IMR-90 (cell line): Measurements from ENCODE around the gene GREB1L. TPM values are rescaled to one million over a fixed set of nuclear protein-coding genes. Genes with fewer than 3 reads are reported as not detected.
A peak's percentile ranks its signal among the peaks of the same experiment; 100 is the strongest.

Source experiments
- ATAC-seq: fragments of 200-7000 bp; cut with Tn5 transposase; 2 replicates; pipeline ENCODE4 v1.9.1; 2020; ENCODE audit warnings: low read depth, mild to moderate bottlenecking, moderate library complexity
- BruUV-seq: library from RNA; stranded (reverse); fragments of 400-500 nt; replicated peaks from 2 replicates; lab custom pipeline; 2021; lab: Mats Ljungman, UMichigan
- CTCF ChIA-PET: fragments of 300-600 bp; formaldehyde crosslinking; extraction: SDS; loops from one replicate; lab custom pipeline; 2021; ENCODE audit warnings: antibody characterized with exemption; lab: Yijun Ruan, JAX
- POLR2A ChIA-PET: fragments of 300-600 bp; sonication (Branson Sonifier 250); formaldehyde crosslinking; loops from one replicate; lab custom pipeline; 2022; ENCODE audit warnings: antibody characterized with exemption; ENCODE audit not compliant: unreplicated experiment; lab: Charles Lee
- DNase-seq: peaks from one replicate; pipeline ENCODE4 v3.0.0; 2013
- H2AFZ ChIP-seq: replicated peaks from 2 replicates; pipeline ENCODE3; 2013; ENCODE audit warnings: low read length, mild to moderate bottlenecking; ENCODE audit not compliant: poor library complexity
- H2AK5ac ChIP-seq: 2 replicates; pipeline ENCODE4 v1.6.1; 2013; ENCODE audit warnings: low read depth, low read length, inconsistent platforms
- H2AK9ac ChIP-seq: replicated peaks from 2 replicates; pipeline ENCODE3; 2013; ENCODE audit warnings: mild to moderate bottlenecking, low read depth, low read length, moderate library complexity; ENCODE audit not compliant: poor library complexity
- H2BK120ac ChIP-seq: 2 replicates; pipeline ENCODE4 v1.6.1; 2013; ENCODE audit warnings: low read depth, low read length, inconsistent platforms
- H2BK15ac ChIP-seq: 3 replicates; pipeline ENCODE4 v1.6.1; 2013; ENCODE audit warnings: low read depth, low read length, inconsistent platforms
- H2BK20ac ChIP-seq: 2 replicates; pipeline ENCODE4 v1.6.1; 2013; ENCODE audit warnings: low read depth, mild to moderate bottlenecking, inconsistent platforms, low read length, moderate library complexity
- H2BK5ac ChIP-seq: 2 replicates; pipeline ENCODE4 v1.6.1; 2013; ENCODE audit warnings: mild to moderate bottlenecking, low read depth, low read length, inconsistent platforms; ENCODE audit not compliant: poor library complexity, severe bottlenecking
- H3K14ac ChIP-seq: replicated peaks from 2 replicates; pipeline ENCODE4 v1.6.1; 2013; ENCODE audit warnings: low read depth, low read length, inconsistent platforms
- H3K18ac ChIP-seq: 2 replicates; pipeline ENCODE4 v1.6.1; 2013; ENCODE audit warnings: low read depth, low read length, control low read depth
- H3K23ac ChIP-seq: 2 replicates; pipeline ENCODE4 v1.6.1; 2013; ENCODE audit warnings: low read depth, low read length, inconsistent platforms
- H3K27ac ChIP-seq: 2 replicates; pipeline ENCODE4 v1.5.1; 2013; ENCODE audit warnings: mild to moderate bottlenecking, control low read depth, low read length; ENCODE audit not compliant: insufficient read depth
- H3K27me3 ChIP-seq: 2 replicates; pipeline ENCODE4 v1.6.1; 2013; ENCODE audit warnings: low read length; ENCODE audit not compliant: control insufficient read depth, insufficient read depth
- H3K36me3 ChIP-seq: 2 replicates; pipeline ENCODE4 v1.6.1; 2013; ENCODE audit warnings: low read length, mixed read lengths; ENCODE audit not compliant: control insufficient read depth, insufficient read depth
- H3K4ac ChIP-seq: 2 replicates; pipeline ENCODE4 v1.6.1; 2013; ENCODE audit warnings: low read depth, low read length, inconsistent platforms
- H3K4me1 ChIP-seq: 2 replicates; pipeline ENCODE4 v1.6.1; 2013; ENCODE audit warnings: low read length, mixed read lengths; ENCODE audit not compliant: control insufficient read depth, insufficient read depth
- H3K4me2 ChIP-seq: 2 replicates; pipeline ENCODE4 v1.6.1; 2013; ENCODE audit warnings: low read depth, mild to moderate bottlenecking, control low read depth, low read length, moderate library complexity
- H3K4me3 ChIP-seq: 2 replicates; pipeline ENCODE4 v1.5.1; 2013; ENCODE audit warnings: low read depth, mild to moderate bottlenecking, control low read depth, low read length, moderate library complexity; ENCODE audit not compliant: insufficient read depth
- H3K56ac ChIP-seq: 2 replicates; pipeline ENCODE4 v1.6.1; 2013; ENCODE audit warnings: low read length, inconsistent platforms; ENCODE audit not compliant: insufficient read depth; ENCODE audit errors: extremely low read depth
- H3K79me1 ChIP-seq, 2 experiments: 2 replicates each; pipeline ENCODE4 v1.6.1; 2013; ENCODE audit warnings: low read length in 2 of 2, inconsistent platforms in 1 of 2, low read depth in 1 of 2
- H3K9ac ChIP-seq: 2 replicates; pipeline ENCODE4 v1.6.1; 2013; ENCODE audit warnings: low read depth, low read length, control low read depth
- H3K9me1 ChIP-seq: 2 replicates; pipeline ENCODE4 v1.6.1; 2013; ENCODE audit warnings: low read length, inconsistent platforms; ENCODE audit not compliant: insufficient read depth
- H3K9me3 ChIP-seq: 2 replicates; pipeline ENCODE4 v1.6.1; 2013; ENCODE audit warnings: low read length; ENCODE audit not compliant: control insufficient read depth, insufficient read depth
- H4K20me1 ChIP-seq: 2 replicates; pipeline ENCODE4 v1.6.1; 2013; ENCODE audit warnings: low read length, inconsistent platforms; ENCODE audit not compliant: insufficient read depth
- H4K5ac ChIP-seq: 2 replicates; pipeline ENCODE4 v1.6.1; 2013; ENCODE audit warnings: mild to moderate bottlenecking, low read depth, low read length, control low read depth
- H4K8ac ChIP-seq, 2 experiments: 2 replicates each; pipeline ENCODE4 v1.6.1; 2013; ENCODE audit warnings: low read depth in 2 of 2, low read length in 2 of 2, control low read depth in 1 of 2, inconsistent platforms in 1 of 2
- H4K91ac ChIP-seq: 2 replicates; pipeline ENCODE4 v1.6.1; 2013; ENCODE audit warnings: low read depth, low read length, inconsistent platforms; ENCODE audit not compliant: insufficient read depth
- MXI1 ChIP-seq: IDR thresholded peaks from 2 replicates; pipeline ENCODE4 v1.6.1; 2012; ENCODE audit warnings: low read depth, mild to moderate bottlenecking, low read length, moderate library complexity, borderline replicate concordance
- RCOR1 ChIP-seq: IDR thresholded peaks from 2 replicates; pipeline ENCODE4 v1.6.1; 2012; ENCODE audit warnings: mild to moderate bottlenecking, low read length, improper control_type of control experiment; ENCODE audit not compliant: insufficient replicate concordance
- RFX5 ChIP-seq: IDR thresholded peaks from 2 replicates; pipeline ENCODE4 v1.8.0; 2012; ENCODE audit warnings: low read depth, mild to moderate bottlenecking, low read length, moderate library complexity
- SMC3 ChIP-seq: fragments of 150-350 bp; IDR thresholded peaks from 2 replicates; pipeline ENCODE4 v1.6.1; 2016; ENCODE audit warnings: low read depth, mild to moderate bottlenecking, antibody characterized with exemption, low read length, moderate library complexity
- WGBS, 2 experiments: methylation state at CpG; one replicate each; pipeline versions ENCODE4 v1.1.5 to v1.1.7; 2013; ENCODE audit warnings: missing lambda C conversion rate in 2 of 2; ENCODE audit not compliant: insufficient read length in 1 of 2; ENCODE audit errors: extremely low coverage in 2 of 2; 5-methylcytosine and 5-hydroxymethylcytosine counted together
- dilution Hi-C: fragments of 300-500 bp; cut with HindIII; formaldehyde crosslinking; loops from one replicate; pipeline ENCODE4 v1.14.3; 2018; ENCODE audit warnings: low sequenced_read_pairs; ENCODE audit not compliant: unreplicated experiment
- in situ Hi-C: fragments of 300-500 bp; cut with MboI; formaldehyde crosslinking; loops from 3 replicates; pipeline ENCODE4 v1.14.3; 2019; ENCODE audit warnings: low sequenced_read_pairs, inconsistent platforms, mixed read lengths
- intact Hi-C: fragments of 100-400 bp; cut with micrococcal nuclease; formaldehyde crosslinking; loops from 2 replicates; pipeline ENCODE4 v1.10.0; 2022
- polyA plus RNA-seq, 3 experiments: library from polyadenylated mRNA; depleted of rRNA; stranded (reverse); fragments of >200 nt; gene quantifications; 2 replicates each; pipeline ENCODE4 v1.2.3, GENCODE V29; 2012; ENCODE audit warnings: low replicate concordance in 1 of 3
- total RNA-seq: library from RNA; depleted of rRNA; stranded (reverse); fragments of >200 nt; gene quantifications from 2 replicates; pipeline ENCODE4 v1.2.3, GENCODE V29; 2012

GREB1L gene
- total and polyA plus RNA-seq, 2 of the 4 experiments (the other 2 are of a cell fraction) = under 0.01 to 0.02 TPM

GRCh38 chr18:21439431-21439846 lies 197.4 kb downstream of the GREB1L start:
- TF ChIP-seq RFX5 = no peak
- TF ChIP-seq SMC3 = no peak
- no peak for TF ChIP-seq RCOR1
- TF ChIP-seq MXI1 = no peak

More at GRCh38 chr18:21439431-21439846, 197.4 kb downstream of the GREB1L start:
- Histone ChIP-seq H3K4me3 (no peak overlapping the region), H4K91ac (no peak overlapping the region), H3K79me1 (no peaks in the 10 kb centered on the region), H2AK9ac (no peak overlapping the region), H3K23ac (no peak overlapping the region), H3K27ac (no peak overlapping the region), H3K36me3 (no peaks in the 10 kb centered on the region), H3K27me3 (peaks cover 6% of the 10 kb centered on the region), H3K4me2 (peak overlapping the region; percentile 56), H3K4me1 (peaks cover 4% of the 10 kb centered on the region), H2AFZ (no peak overlapping the region), H2BK20ac (no peak overlapping the region), H4K5ac (no peak overlapping the region), H3K14ac (no peak overlapping the region), H3K9me1 (no peaks in the 10 kb centered on the region), H4K20me1 (no peaks in the 10 kb centered on the region), H2BK120ac (no peak overlapping the region), H3K56ac (no peak overlapping the region), H3K18ac (no peak overlapping the region), H4K8ac (no peak overlapping the region), H3K9ac (no peak overlapping the region), H2AK5ac (no peak overlapping the region), H3K4ac (no peak overlapping the region), H2BK15ac (no peak overlapping the region), H2BK5ac (peak overlapping the region; percentile 12), H3K9me3 (no peaks in the 10 kb centered on the region)
- DNase-seq (peak; percentile 59), ATAC-seq (peak; percentile 77)
- ChIA-PET POLR2A (no interaction called here), CTCF (interaction anchor here (1.0 kb wide), 1 partner anchor 248 kb away, joined by 3 read pairs; no protein-coding TSS in a partner anchor)
- in situ Hi-C loops (loop anchor here (5.0 kb wide), 1 partner anchor 237 kb away; no protein-coding TSS in a partner anchor), intact Hi-C loops (no loop called here), dilution Hi-C loops (no loop called here)
- no CpG with 5 or more reads among the region's 4 CpGs for WGBS, 2 experiments
- no TSS peak for BruUV-seq
